AG04449 (cell line): Measurements from ENCODE around the gene NRM.

Experiments used
- CTCF ChIA-PET: fragments of 350-600 bp; formaldehyde crosslinking; extraction: SDS; loops from one replicate; lab custom pipeline; 2021; ENCODE audit warnings: antibody characterized with exemption; lab: Yijun Ruan, JAX
- POLR2A ChIA-PET: fragments of 400-600, 350-600 bp; formaldehyde crosslinking; extraction: SDS; loops from one replicate; lab custom pipeline; 2020; ENCODE audit warnings: antibody characterized with exemption, inconsistent platforms; lab: Yijun Ruan, JAX
- DNase-seq: peaks from one replicate; pipeline ENCODE4 v3.0.0-alpha.2; 2010; ENCODE audit warnings: low read depth, low spot score
- H3K4me3 ChIP-seq: 2 replicates; pipeline ENCODE4 v1.5.1; 2011; ENCODE audit warnings: low read depth, mild to moderate bottlenecking, control low read depth, low read length
- TF ChIP-seq, protein P1 (sequence below): IDR thresholded peaks from one replicate; pipeline ENCODE4 v1.5.1; 2011; ENCODE audit warnings: mild to moderate bottlenecking, moderate library complexity, low read length, control low read depth, inconsistent platforms; ENCODE audit not compliant: insufficient read depth; ENCODE audit errors: missing control alignments

The NRM gene

DNA sequence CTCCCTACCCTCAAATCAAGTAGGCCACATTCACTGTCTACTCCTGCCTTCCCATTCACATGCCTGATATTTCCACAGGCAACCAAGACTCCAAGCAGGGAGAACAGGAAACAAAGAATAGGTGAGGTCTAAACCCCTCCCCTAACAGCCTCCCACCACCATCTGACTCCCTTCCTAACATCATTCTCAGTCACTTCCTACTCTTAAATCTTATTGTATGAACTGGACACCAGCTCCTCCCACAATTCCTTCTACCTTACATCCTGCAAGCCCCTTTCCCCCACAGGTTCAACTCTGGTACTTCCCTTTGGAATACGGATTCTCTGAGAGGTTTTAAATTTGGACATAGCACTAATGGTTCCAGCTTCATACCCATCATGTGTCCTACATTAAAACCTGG is 44.8 kb downstream of the NRM start:
- POLR2A ChIA-PET, result interaction anchor here (1.0 kb wide), 2 partner anchors 10 to 33 kb away, joined by 3 to 5 read pairs; no protein-coding TSS in a partner anchor
- CTCF ChIA-PET, result interaction anchor here (0.7 to 1.5 kb wide), 3 partner anchors 10 to 33 kb away, joined by 3 to 7 read pairs (median 5); partner anchors contain the start of gene DHX16
- H3K4me3 ChIP-seq, result no peak overlapping the region

DNA sequence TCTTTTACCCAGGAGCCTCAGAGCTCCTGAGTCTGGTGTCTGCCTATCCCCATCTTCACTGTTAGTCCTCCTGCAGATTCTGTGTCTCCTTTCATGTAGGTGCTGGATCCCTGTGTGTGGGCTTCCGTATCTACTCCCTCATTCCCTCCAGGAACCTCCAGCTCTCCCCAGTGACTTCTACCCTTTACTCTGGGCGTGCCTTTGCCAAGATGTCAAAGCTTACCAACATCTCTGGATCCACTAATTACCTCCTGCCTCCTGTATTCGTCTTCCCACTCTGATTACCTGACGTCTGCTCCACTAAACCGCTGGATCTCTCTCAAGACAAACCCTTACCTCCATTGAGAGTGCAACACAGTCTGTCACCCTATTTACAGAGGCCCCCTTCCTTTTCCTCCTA is 46.0 kb downstream of the NRM start:
- TF ChIP-seq, protein P1, sequence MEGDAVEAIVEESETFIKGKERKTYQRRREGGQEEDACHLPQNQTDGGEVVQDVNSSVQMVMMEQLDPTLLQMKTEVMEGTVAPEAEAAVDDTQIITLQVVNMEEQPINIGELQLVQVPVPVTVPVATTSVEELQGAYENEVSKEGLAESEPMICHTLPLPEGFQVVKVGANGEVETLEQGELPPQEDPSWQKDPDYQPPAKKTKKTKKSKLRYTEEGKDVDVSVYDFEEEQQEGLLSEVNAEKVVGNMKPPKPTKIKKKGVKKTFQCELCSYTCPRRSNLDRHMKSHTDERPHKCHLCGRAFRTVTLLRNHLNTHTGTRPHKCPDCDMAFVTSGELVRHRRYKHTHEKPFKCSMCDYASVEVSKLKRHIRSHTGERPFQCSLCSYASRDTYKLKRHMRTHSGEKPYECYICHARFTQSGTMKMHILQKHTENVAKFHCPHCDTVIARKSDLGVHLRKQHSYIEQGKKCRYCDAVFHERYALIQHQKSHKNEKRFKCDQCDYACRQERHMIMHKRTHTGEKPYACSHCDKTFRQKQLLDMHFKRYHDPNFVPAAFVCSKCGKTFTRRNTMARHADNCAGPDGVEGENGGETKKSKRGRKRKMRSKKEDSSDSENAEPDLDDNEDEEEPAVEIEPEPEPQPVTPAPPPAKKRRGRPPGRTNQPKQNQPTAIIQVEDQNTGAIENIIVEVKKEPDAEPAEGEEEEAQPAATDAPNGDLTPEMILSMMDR, result no peak
- CTCF ChIA-PET, result interaction anchor here (1.0 to 2.0 kb wide), 3 partner anchors 20 to 78 kb away, joined by 3 to 6 read pairs (median 3); no protein-coding TSS in a partner anchor
- POLR2A ChIA-PET, result no interaction called here
- no peak overlapping the region for H3K4me3 ChIP-seq
- no peak for DNase-seq

More for the DNA sequence above, 44.8 kb downstream of the NRM start:
- TF ChIP-seq, protein P1, result no peak
- no peak for DNase-seq

DNA sequence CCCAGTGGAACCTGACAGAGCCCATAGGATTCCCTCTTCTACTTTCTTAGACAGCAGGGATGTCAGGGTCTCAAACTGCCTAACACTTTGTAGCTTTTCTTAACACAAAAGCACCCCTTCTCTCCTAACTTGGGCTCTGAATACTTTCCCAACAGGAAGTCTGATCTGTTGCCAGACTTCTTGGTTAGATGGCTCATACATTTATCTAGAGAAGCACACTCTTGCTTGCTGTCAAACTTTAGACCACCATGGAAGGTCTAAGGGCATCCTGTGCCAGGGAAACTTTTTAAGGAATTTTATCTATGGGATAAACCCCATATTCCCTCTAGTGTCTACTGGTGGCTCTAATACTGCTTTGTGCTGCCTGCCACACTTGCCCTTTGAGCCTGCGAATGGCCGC is 47.1 kb downstream of the NRM start:
- H3K4me3 ChIP-seq, result no peak overlapping the region
- no peak for DNase-seq
- TF ChIP-seq, protein P1, result no peak
- CTCF ChIA-PET, result interaction anchor here (1.3 to 2.0 kb wide), 2 partner anchors 28 to 79 kb away, joined by 3 to 6 read pairs; no protein-coding TSS in a partner anchor
- POLR2A ChIA-PET, result no interaction called here

DNA sequence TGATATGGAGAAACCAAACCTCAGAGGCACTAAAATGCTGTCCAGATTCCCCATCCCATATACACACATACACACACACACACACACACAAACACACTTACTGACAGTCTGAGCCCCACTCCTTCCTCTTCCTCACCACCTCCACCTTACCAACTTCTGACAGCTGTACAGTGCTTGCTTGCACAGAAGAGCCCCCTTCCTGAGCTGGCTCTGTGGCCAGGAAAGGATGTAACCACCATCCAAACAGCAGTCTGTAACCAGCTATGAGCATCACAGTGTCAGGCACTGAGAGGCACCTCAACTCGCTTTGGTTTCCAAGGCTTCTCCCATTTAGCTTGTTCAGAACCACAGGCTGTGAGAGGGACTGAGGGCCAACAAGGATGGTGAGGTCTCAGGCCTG is 49.7 kb downstream of the NRM start:
- no peak for DNase-seq
- no peak overlapping the region for H3K4me3 ChIP-seq
- ChIA-PET POLR2A (no interaction called here), CTCF (interaction anchor here (1.2 to 1.3 kb wide), 2 partner anchors 15 to 31 kb away, joined by 3 to 5 read pairs; partner anchors contain the start of genes ATAT1 and DHX16)
- TF ChIP-seq, protein P1, result no peak

DNA sequence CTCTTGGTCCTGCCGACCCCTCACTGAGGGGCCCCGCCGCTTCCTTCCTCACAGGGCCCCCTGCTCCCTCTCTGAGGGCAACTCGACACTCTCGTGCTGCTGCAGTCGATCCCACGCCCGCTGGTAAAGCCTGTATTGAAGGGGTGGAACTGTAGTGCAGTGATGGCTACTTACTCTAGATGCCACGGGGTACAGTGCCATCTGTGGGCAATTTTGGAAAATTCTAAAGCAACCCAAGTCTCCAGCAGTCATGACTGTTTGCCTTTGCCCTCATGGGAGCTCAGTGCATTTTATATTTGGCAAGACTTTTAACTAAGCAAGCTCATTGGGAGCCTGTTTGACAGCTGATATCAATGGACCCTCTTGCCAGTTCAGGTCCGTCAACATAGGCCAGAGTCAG is 50.3 kb downstream of the NRM start:
- ChIA-PET CTCF (interaction anchor here (1.2 kb wide), 1 partner anchor 32 kb away, joined by 3 read pairs; the partner anchor contains the start of gene DHX16), POLR2A (no interaction called here)
- TF ChIP-seq, protein P1, result no peak
- H3K4me3 ChIP-seq, result no peak overlapping the region
- DNase-seq, result no peak
